Measurements from ENCODE around the gene CEACAM20.
"Not testable (repeated sequence)": the region's sequence is repeated elsewhere in the genome, so short reads cannot be mapped to it uniquely, and the experiment has no call there.

Gene CEACAM20

DNA sequence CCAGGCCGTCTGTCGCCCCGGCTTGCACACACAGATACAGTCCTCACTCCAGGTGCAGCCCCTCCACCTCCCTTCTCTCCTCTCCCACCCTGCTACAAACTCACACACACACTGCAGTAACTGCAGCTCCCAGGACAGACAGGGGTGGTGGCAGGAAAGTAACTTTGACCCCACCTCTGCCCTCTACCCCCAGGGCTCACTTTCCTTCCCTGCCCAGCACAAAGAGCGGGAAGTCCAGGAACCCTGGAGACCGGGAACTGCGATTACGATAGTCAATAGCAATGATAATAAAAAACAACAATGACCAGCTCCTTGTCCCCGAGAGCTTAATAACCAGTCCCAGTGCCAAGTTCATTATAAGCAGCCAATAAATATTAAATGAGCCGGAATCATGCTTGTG is at the start of gene CEACAM20:
Gene CEACAM20 (minus strand): TSS at position 140 of the 400 bp plus-strand sequence. CDS start 166 bp downstream, outside the sequence.
- no peak for DNase-seq (ENCODE audit: low read depth, low spot score)

DNA sequence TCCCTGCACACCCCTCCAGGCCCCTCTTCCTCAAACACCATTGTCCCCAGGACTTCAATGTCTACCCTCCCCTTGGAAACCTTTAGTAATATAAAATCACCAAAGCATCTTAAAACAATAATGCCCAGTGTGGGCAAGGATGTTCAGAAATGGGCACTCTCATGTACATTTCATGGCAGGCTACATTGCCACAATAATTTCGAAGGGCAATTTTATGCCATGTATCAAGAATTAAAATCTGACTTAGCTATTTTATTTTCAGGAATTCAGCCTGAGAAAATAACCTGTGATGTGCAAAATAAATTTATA is 48.0 kb upstream of the CEACAM20 start:
- no peak for DNase-seq (ENCODE audit: low read depth, low spot score)

- peak; percentile 67 for DNase-seq (ENCODE audit: low read depth, low spot score)
These were observed 47.5 kb upstream of the CEACAM20 start for GRCh38 chr19:44576843-44577565.

DNA sequence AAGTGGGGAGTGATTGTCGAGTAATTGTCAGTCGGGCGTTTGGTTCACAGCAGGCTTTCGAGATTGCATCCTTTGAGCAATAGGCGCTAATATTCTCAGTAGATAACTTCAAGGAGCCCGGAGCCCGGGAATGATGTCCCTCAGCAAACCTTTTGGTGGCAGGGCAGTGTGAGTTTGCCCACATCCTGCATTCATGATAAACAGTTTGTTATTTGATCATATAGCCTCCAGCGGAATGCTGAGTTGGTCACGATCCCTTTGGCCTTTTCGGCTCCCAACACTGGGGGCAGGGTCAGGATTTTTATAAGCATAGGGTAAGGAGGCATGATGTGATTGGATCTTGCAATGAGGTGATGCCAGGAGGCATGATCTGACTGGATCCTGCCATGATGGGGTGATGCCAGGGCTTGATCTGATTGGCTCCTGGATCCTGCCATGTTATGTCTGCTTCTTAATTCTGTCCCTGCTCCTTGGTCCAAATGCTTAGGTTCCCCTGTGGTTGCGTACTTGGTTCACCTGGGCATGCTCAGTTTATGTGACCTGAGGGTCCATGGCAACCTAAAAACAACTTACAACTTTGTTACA is 45.7 kb upstream of the CEACAM20 start:
- no peak for DNase-seq (ENCODE audit: low read depth, low spot score)

GRCh38 chr19:44574186-44574950 is 44.9 kb upstream of the CEACAM20 start:
- no peak for DNase-seq (ENCODE audit: low read depth, low spot score)

GRCh38 chr19:44573627-44574026 is 44.2 kb upstream of the CEACAM20 start:
- no peak for DNase-seq (ENCODE audit: low read depth, low spot score)

- DNase-seq (ENCODE audit: low read depth, low spot score), result no peak
These were observed 43.7 kb upstream of the CEACAM20 start for GRCh38 chr19:44573183-44573582.

DNA sequence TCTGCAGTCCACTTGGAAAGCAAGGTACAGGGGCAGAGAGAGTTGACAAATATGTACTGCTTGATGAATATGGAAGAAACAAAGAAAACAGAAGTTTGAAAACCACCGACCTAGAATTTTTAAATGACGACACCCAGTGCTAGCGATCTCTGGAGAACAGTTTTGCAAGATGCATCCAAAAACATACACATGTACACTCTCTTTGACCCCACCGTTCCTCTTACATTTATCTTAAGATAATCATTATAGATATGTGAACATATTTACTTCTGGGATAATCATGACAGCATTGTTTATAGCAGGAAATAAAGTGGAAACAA is 43.1 kb upstream of the CEACAM20 start:
- DNase-seq (ENCODE audit: low read depth, low spot score), result no peak

- no peak for DNase-seq (ENCODE audit: low read depth, low spot score)
These were observed 42.5 kb upstream of the CEACAM20 start for GRCh38 chr19:44571830-44572580.

- peak; percentile 87 for DNase-seq (ENCODE audit: low read depth, low spot score)
These were observed 41.7 kb upstream of the CEACAM20 start for GRCh38 chr19:44570984-44571684.

GRCh38 chr19:44570603-44570983 is 41.1 kb upstream of the CEACAM20 start:
- no peak for DNase-seq (ENCODE audit: low read depth, low spot score)

DNA sequence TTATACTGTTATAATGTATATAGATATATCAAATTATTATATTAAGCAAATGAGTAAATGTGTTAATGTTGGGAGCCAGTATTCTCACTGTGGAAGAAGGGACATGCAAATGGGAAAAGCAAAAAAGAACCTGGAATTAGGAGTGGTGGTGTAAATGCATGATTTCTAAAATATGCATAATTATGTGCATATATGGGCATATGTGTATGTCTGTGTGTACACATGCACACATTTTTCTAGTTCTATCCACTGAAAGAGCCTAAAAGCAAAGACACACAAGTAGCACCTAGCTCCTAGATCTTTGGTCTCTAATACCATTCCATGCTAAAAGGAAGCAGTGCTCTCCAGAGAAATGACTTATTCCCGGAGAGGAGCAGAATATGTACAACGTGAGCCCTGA is 38.3 kb upstream of the CEACAM20 start:
- DNase-seq (ENCODE audit: low read depth, low spot score), result no peak

GRCh38 chr19:44566984-44567383 is 37.5 kb upstream of the CEACAM20 start:
- no peak for DNase-seq (ENCODE audit: low read depth, low spot score)

- DNase-seq (ENCODE audit: low read depth, low spot score), result not testable (repeated sequence)
These were observed 33.7 kb upstream of the CEACAM20 start for GRCh38 chr19:44563086-44563655.

DNA sequence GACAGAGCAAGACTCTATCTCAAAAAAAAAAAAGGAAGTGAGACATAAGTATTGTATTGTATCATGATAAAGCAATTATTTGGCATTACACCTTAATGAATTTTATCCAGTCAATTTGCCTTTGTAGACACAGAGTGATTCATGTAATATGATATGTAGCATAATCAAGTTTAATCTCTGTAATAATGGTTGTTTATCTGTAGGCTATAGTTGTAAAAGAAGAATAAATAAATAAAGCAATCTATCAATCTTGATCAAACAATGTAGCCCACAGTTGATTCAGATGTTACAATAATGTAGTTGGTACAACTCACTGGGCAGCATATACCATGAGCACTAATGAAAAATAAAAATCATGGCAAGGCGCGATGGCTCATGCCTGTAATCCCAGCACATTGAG is 28.5 kb upstream of the CEACAM20 start:
- no peak for DNase-seq (ENCODE audit: low read depth, low spot score)

GRCh38 chr19:44554641-44555246 is 25.3 kb upstream of the CEACAM20 start:
- no peak for DNase-seq (ENCODE audit: low read depth, low spot score)

- DNase-seq (ENCODE audit: low read depth, low spot score), result no peak
These were observed 24.1 kb upstream of the CEACAM20 start for GRCh38 chr19:44553478-44554171.

GRCh38 chr19:44552324-44552723 is 22.8 kb upstream of the CEACAM20 start:
- DNase-seq (ENCODE audit: low read depth, low spot score), result peak; percentile 30

DNA sequence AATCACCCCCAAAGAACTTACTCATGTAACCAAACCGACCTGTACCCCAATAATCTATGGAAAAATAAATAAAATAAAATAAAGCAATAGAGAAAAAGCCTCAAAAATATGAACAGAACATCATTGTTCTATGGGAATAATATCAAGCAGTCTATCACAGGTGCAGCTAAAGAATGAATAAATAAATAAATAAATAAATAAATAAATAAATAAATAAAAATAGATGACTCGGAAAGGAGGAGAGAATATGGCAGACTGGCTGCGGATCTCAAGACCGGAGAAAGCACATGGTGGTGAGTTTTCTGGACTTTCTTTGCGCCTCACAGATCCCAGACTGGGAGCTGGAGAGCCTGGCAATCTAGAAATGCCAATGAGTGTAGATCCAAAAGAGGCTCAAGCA is 22.4 kb upstream of the CEACAM20 start:
- DNase-seq (ENCODE audit: low read depth, low spot score), result no peak

DNA sequence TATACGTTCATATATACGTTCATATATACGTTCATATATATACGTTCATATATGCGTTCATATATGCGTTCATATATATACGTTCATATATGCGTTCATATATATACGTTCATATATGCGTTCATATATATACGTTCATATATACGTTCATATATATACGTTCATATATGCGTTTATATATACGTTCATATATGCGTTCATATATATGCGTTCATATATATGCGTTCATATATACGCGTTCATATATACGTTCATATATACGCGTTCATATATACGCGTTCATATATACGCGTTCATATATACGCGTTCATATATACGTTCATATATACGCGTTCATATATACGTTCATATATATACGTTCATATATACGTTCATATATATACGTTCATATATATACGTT is 21.5 kb upstream of the CEACAM20 start:
- not testable (repeated sequence) for DNase-seq (ENCODE audit: low read depth, low spot score)
